GM23338 (cell line): ENCODE data around the gene SLC12A6.

Experiments used
- CREB1 ChIP-seq: fragments of 250-450 bp; sonication (Bioruptor Pico); IDR thresholded peaks from 2 replicates; pipeline ENCODE4 v1.5.0; 2020; ENCODE audit warnings: low read depth, mild to moderate bottlenecking, moderate library complexity
- CTCF ChIP-seq, 2 experiments: fragments of 200-600 bp in 1 of 2; sonication (generic) in 1 of 2; conservative IDR thresholded peaks; 2 replicates each; pipeline versions ENCODE4 v1.5.1 to v1.6.1; 2016 to 2017; ENCODE audit warnings: antibody characterized with exemption in 2 of 2, low read depth in 2 of 2, mild to moderate bottlenecking in 2 of 2, moderate library complexity in 1 of 2
- ETS1 ChIP-seq: IDR thresholded peaks from 2 replicates; pipeline ENCODE4 v1.6.1; 2016; ENCODE audit warnings: antibody characterized with exemption
- EZH2 ChIP-seq: fragments of 200-600 bp; sonication (generic); IDR thresholded peaks from one replicate; pipeline ENCODE4 v1.8.0; 2017; ENCODE audit warnings: antibody characterized with exemption, mild to moderate bottlenecking, low read depth; ENCODE audit not compliant: unreplicated experiment
- JUNB ChIP-seq: IDR thresholded peaks from one replicate; pipeline ENCODE4 v1.6.1; 2016; ENCODE audit warnings: antibody characterized with exemption; ENCODE audit not compliant: unreplicated experiment
- POLR2AphosphoS5 ChIP-seq: IDR thresholded peaks from 2 replicates; pipeline ENCODE4 v1.6.1; 2016; ENCODE audit warnings: antibody characterized with exemption, low read depth
- REST ChIP-seq: IDR thresholded peaks from one replicate; pipeline ENCODE4 v1.6.1; 2018; ENCODE audit warnings: antibody characterized with exemption; ENCODE audit not compliant: unreplicated experiment

- TF ChIP-seq POLR2AphosphoS5, result no peak
- TF ChIP-seq CTCF (conservative IDR thresholded peaks at IDR 0.05; ENCODE audit: low read depth in 2 of 2), result no peak
- TF ChIP-seq REST, result no peak
- TF ChIP-seq ETS1, result no peak
- TF ChIP-seq JUNB, result no peak
- TF ChIP-seq EZH2, result no peak
- TF ChIP-seq CREB1 (CRISPR knock-in tag), result no peak
Measured at GRCh38 chr15:34240537-34240936, 97.0 kb downstream of the SLC12A6 start.
